HepG2 (cell line): ENCODE results near the gene AHCTF1. TPM values are rescaled to one million over a fixed set of nuclear protein-coding genes. Genes with fewer than 3 reads are reported as not detected.
A peak's percentile ranks its signal among the peaks of the same experiment; 100 is the strongest.
"Not testable (repeated sequence)": the region's sequence is repeated elsewhere in the genome, so short reads cannot be mapped to it uniquely, and the experiment has no call there.

ENCODE experiments used
- ATAC-seq: fragments of 200-7000 bp; cut with Tn5 transposase; 3 replicates; pipeline ENCODE4 v1.9.1; 2020; ENCODE audit warnings: mild to moderate bottlenecking, moderate library complexity
- BruUV-seq: library from RNA; stranded (reverse); fragments of 400-500 nt; replicated peaks from 2 replicates; lab custom pipeline; 2021; lab: Mats Ljungman, UMichigan
- CTCF ChIA-PET: fragments of 300-600 bp; formaldehyde crosslinking; extraction: SDS; loops from one replicate; lab custom pipeline; 2021; ENCODE audit warnings: low total read pairs, inconsistent platforms, low intra/inter-chr PET ratio; lab: Yijun Ruan, JAX
- POLR2A ChIA-PET: fragments of 350-600 bp; sonication (Branson Sonifier 250); formaldehyde crosslinking; loops from one replicate; lab custom pipeline; 2020; ENCODE audit warnings: antibody characterized with exemption, inconsistent platforms; lab: Yijun Ruan, JAX
- DNase-seq: peaks from one replicate; pipeline ENCODE4 v3.0.0-alpha.2; 2015; ENCODE audit warnings: low spot score
- FAIRE-seq: peaks from 3 replicates; lab custom pipeline; 2011; peaks lifted over from hg19 to GRCh38; lab: Jason Lieb, UNC
- H2AFZ ChIP-seq: one replicate; pipeline ENCODE4 v1.6.1; 2011; ENCODE audit warnings: low read length, inconsistent platforms
- H3K27ac ChIP-seq: fragments of 300-600 bp; 3 replicates; pipeline ENCODE4 v1.8.0; 2011; ENCODE audit warnings: mixed run types, mild to moderate bottlenecking, mixed read lengths, low read length, inconsistent platforms; ENCODE audit not compliant: insufficient read depth; ENCODE audit errors: extremely low read length
- H3K27me3 ChIP-seq, 2 experiments: fragments of 200-600 bp in 1 of 2; 2 replicates in 1 of 2; 3 replicates in 1 of 2; pipeline versions ENCODE4 v1.6.0 to v1.8.0; 2011; ENCODE audit warnings: low read length in 2 of 2, mild to moderate bottlenecking in 2 of 2, moderate library complexity in 2 of 2, inconsistent platforms in 1 of 2; ENCODE audit not compliant: insufficient read depth in 2 of 2, control insufficient read depth in 1 of 2
- H3K36me3 ChIP-seq, 2 experiments: fragments of 200-600 bp in 1 of 2; replicated peaks in 1 of 2; 2 replicates in 1 of 2; 3 replicates in 1 of 2; pipeline versions ENCODE4 v1.5.1 to v1.8.0; 2011; ENCODE audit warnings: low read length in 2 of 2, inconsistent platforms in 1 of 2; ENCODE audit not compliant: insufficient read depth in 2 of 2, control insufficient read depth in 1 of 2
- H3K4me1 ChIP-seq: 2 replicates; pipeline ENCODE4 v1.5.1; 2012; ENCODE audit warnings: low read length, inconsistent platforms; ENCODE audit not compliant: insufficient read depth
- H3K4me2 ChIP-seq: 2 replicates; pipeline ENCODE4 v1.6.0; 2011; ENCODE audit warnings: low read depth, low read length, inconsistent platforms
- H3K4me3 ChIP-seq, 3 experiments: fragments of 200-600 bp in 1 of 3; sonication (generic), shearing (Covaris generic) in 1 of 3; replicated peaks in 1 of 3; 2 replicates each; pipeline ENCODE4 v1.5.1; 2011 to 2016; ENCODE audit warnings: low read length in 3 of 3, inconsistent platforms in 2 of 3, low read depth in 2 of 3, mild to moderate bottlenecking in 2 of 3, control low read depth in 1 of 3, mixed read lengths in 1 of 3; ENCODE audit not compliant: insufficient read depth in 1 of 3
- H3K79me2 ChIP-seq: one replicate; pipeline ENCODE4 v1.6.1; 2011; ENCODE audit warnings: low read length, inconsistent platforms; ENCODE audit not compliant: insufficient read depth
- H3K9ac ChIP-seq: 2 replicates; pipeline ENCODE4 v1.6.0; 2011; ENCODE audit warnings: mild to moderate bottlenecking, low read depth, low read length, inconsistent platforms; ENCODE audit not compliant: insufficient read depth
- H3K9me3 ChIP-seq: 2 replicates; pipeline ENCODE4 v1.5.1; 2012; ENCODE audit warnings: mild to moderate bottlenecking, low read length
- H4K20me1 ChIP-seq: 2 replicates; pipeline ENCODE4 v1.6.0; 2011; ENCODE audit warnings: inconsistent platforms, mild to moderate bottlenecking, low read length, moderate library complexity; ENCODE audit not compliant: insufficient read depth
- CEBPG ChIP-seq: IDR thresholded peaks from 2 replicates; pipeline ENCODE4 v1.6.1; 2016
- CTCF ChIP-seq: sonication (generic); formaldehyde crosslinking; IDR thresholded peaks from 2 replicates; pipeline ENCODE4 v1.5.0; 2020; ENCODE audit warnings: mild to moderate bottlenecking, missing genetic modification reagents, moderate library complexity
- FOXA1 ChIP-seq, 2 experiments: fragments of 450-650 bp in 1 of 2; sonication (generic) in 1 of 2; formaldehyde crosslinking in 1 of 2; IDR thresholded peaks; 2 replicates each; pipeline versions ENCODE4 v1.4.0 to v1.6.1; 2016 to 2020; ENCODE audit warnings: missing genetic modification reagents in 1 of 2
- GATA4 ChIP-seq: sonication (generic); IDR thresholded peaks from 2 replicates; pipeline ENCODE4 v1.6.1; 2016; ENCODE audit warnings: antibody characterized with exemption, low read depth, borderline replicate concordance
- POGK ChIP-seq: sonication (generic); formaldehyde crosslinking; conservative IDR thresholded peaks from 2 replicates; pipeline ENCODE4 v1.8.0; 2022; ENCODE audit warnings: mild to moderate bottlenecking, moderate library complexity, missing genetic modification reagents
- RAD21 ChIP-seq: fragments of 450-650 bp; formaldehyde crosslinking; IDR thresholded peaks from 2 replicates; pipeline ENCODE4 v1.5.0; 2020; ENCODE audit warnings: mild to moderate bottlenecking
- RXRB ChIP-seq: IDR thresholded peaks from 2 replicates; pipeline ENCODE4 v1.6.1; 2016; ENCODE audit warnings: borderline replicate concordance, missing genetic modification reagents, missing compliant biosample characterization
- SMC3 ChIP-seq: IDR thresholded peaks from 2 replicates; pipeline ENCODE4 v1.6.1; 2011; ENCODE audit warnings: low read length, improper control_type of control experiment
- STAG1 ChIP-seq: sonication (generic); formaldehyde crosslinking; IDR thresholded peaks from 2 replicates; pipeline ENCODE4 v1.4.0; 2020; ENCODE audit warnings: missing genetic modification reagents
- TEF ChIP-seq: sonication (generic); formaldehyde crosslinking; IDR thresholded peaks from 2 replicates; pipeline ENCODE4 v1.5.0; 2020; ENCODE audit warnings: missing genetic modification reagents
- ZNF30 ChIP-seq: sonication (generic); formaldehyde crosslinking; IDR thresholded peaks from 2 replicates; pipeline ENCODE4 v1.5.0; 2020; ENCODE audit warnings: mild to moderate bottlenecking, missing genetic modification reagents
- ZNF644 ChIP-seq: IDR thresholded peaks from 2 replicates; pipeline ENCODE4 v1.6.1; 2016; ENCODE audit warnings: low read depth
- WGBS: methylation state at CpG from one replicate; pipeline ENCODE4 v1.1.6; 2017; ENCODE audit warnings: low lambda C conversion rate; 5-methylcytosine and 5-hydroxymethylcytosine counted together
- in situ Hi-C: cut with HindIII; loops from 2 replicates; pipeline ENCODE4 v1.10.0; 2017; ENCODE audit warnings: low pct_unique_long_range_greater_than_20kb; ENCODE audit not compliant: extremely low pct_ligation_motif_present
- intact Hi-C: fragments of 100-400 bp; cut with micrococcal nuclease; formaldehyde crosslinking; loops from one replicate; pipeline ENCODE4 v1.10.0; 2022; ENCODE audit not compliant: unreplicated experiment
- polyA plus RNA-seq, 8 experiments: library from polyadenylated mRNA; depleted of rRNA in 3 of 8; stranded (reverse) in 7 of 8; unstranded in 1 of 8; fragments of >200 nt; fragmentation: Illumina TruSeq in 4 of 8; extraction: Trizol in 4 of 8; gene quantifications; 2 replicates each; pipeline versions ENCODE4 v1.2.1 to v1.2.3, GENCODE V29; 2011 to 2016; ENCODE audit warnings: low read depth in 4 of 8, missing spikeins in 1 of 8, mixed read lengths in 1 of 8; ENCODE audit not compliant: insufficient read depth in 1 of 8
- total RNA-seq, 5 experiments: library from RNA; depleted of rRNA; stranded (reverse); fragments of >200 nt; fragmentation: Illumina TruSeq; extraction: Trizol; gene quantifications; 2 replicates each; pipeline ENCODE4 v1.2.3, GENCODE V29; 2016; ENCODE audit warnings: low read depth in 1 of 5

The AHCTF1 gene
- total and polyA plus RNA-seq, 2 of the 13 experiments (the other 11 are each of a cell fraction or from before 2014, with no cell fraction given) = 16.6 to 45.9 TPM

GRCh38 chr1:246916026-246916923 is 15.5 kb downstream of the AHCTF1 start:
- H3K27me3 ChIP-seq, intact Hi-C loops, ATAC-seq, H3K4me2 ChIP-seq, H3K9ac ChIP-seq, H3K9me3 ChIP-seq, BruUV-seq, H3K4me3 ChIP-seq, H2AFZ ChIP-seq, POLR2A ChIA-PET, FAIRE-seq, CTCF ChIA-PET, H3K27ac ChIP-seq, in situ Hi-C loops, DNase-seq: not testable (repeated sequence)
- WGBS = 96% methylated on average over 7 of the region's 7 CpGs
- Histone ChIP-seq H4K20me1 (peaks cover 26% of the 10 kb centered on the region), H3K4me1 (peaks cover 29% of the 10 kb centered on the region), H3K36me3 (peaks cover 10 to 57% of the 10 kb centered on the region in 2 experiments), H3K79me2 (peaks cover 52% of the 10 kb centered on the region)

GRCh38 chr1:246907472-246907871 is 24.3 kb downstream of the AHCTF1 start:
- peak; percentile 82 for FAIRE-seq
- TF ChIP-seq SMC3 (0 out of 2 replicates have a peak, but pooled peaks have one; percentile 32), ZNF644 (CRISPR knock-in tag) (peak; percentile 39; the same call in 1 of the 2 replicates), GATA4 (no peak), ZNF30 (CRISPR knock-in tag) (no peak), RXRB (CRISPR knock-in tag) (0 out of 2 replicates have a peak, but pooled peaks have one; percentile 23), CTCF (CRISPR knock-in tag) (peak; percentile 72), RAD21 (peak; percentile 71), STAG1 (CRISPR knock-in tag) (peak; percentile 80), TEF (peak; percentile 91), FOXA1 (IDR thresholded peaks at IDR 0.05) (no peak), FOXA1 (CRISPR knock-in tag; IDR thresholded peaks at IDR 0.05) (peak; percentile 47), CEBPG (peak; percentile 40; the same call in 1 of the 2 replicates), POGK (no peak)

More at GRCh38 chr1:246907472-246907871, 24.3 kb downstream of the AHCTF1 start:
- DNase-seq (peak; percentile 69), ATAC-seq (peak; percentile 75)
- Histone ChIP-seq H4K20me1 (peaks cover 17% of the 10 kb centered on the region; the same call in 1 of the 2 replicates), H3K9ac (no peak overlapping the region), H3K36me3 (peaks cover 10 to 73% of the 10 kb centered on the region in 2 experiments), H2AFZ (no peak overlapping the region), H3K4me3 (no peak overlapping the region), H3K27ac (peak overlapping the region; percentile 48), H3K27me3 (no peaks in the 10 kb centered on the region), H3K9me3 (no peaks in the 10 kb centered on the region), H3K4me1 (peaks cover 15% of the 10 kb centered on the region), H3K4me2 (no peak overlapping the region), H3K79me2 (no peaks in the 10 kb centered on the region)
- CTCF ChIA-PET = interaction anchor here (1.4 kb wide), 1 partner anchor 64 kb away, joined by 9 read pairs; no protein-coding TSS in a partner anchor
- 81% methylated on average over 1 of the region's 1 CpG for WGBS
- BruUV-seq = no TSS peak
- intact Hi-C loops (loop anchor here (1.0 to 10.0 kb wide), 3 partner anchors 40 to 207 kb away; no protein-coding TSS in a partner anchor), in situ Hi-C loops (no loop called here)
- POLR2A ChIA-PET = no interaction called here
